Epithelial cell of proximal tubule (primary cell): Measurements from ENCODE around the gene TRIM29. TPM values are rescaled to one million over a fixed set of nuclear protein-coding genes. Genes with fewer than 3 reads are reported as not detected.

Source experiments
- DNase-seq: peaks from one replicate; pipeline ENCODE4 v3.0.0-alpha.2; 2011; ENCODE audit warnings: low read depth
- H3K4me3 ChIP-seq: 2 replicates; pipeline ENCODE4 v1.5.1; 2011; ENCODE audit warnings: low read depth, mild to moderate bottlenecking, low read length
- total RNA-seq: library from RNA; depleted of rRNA; stranded (reverse); fragments of >200 nt; gene quantifications from 2 replicates; pipeline ENCODE4 v1.2.3, GENCODE V29; 2015
- TF ChIP-seq, protein P1 (sequence below): conservative IDR thresholded peaks from 2 replicates; pipeline ENCODE4 v1.5.1; 2012; ENCODE audit warnings: low read depth, mild to moderate bottlenecking, low read length

TRIM29 gene
- total RNA-seq, 1 donor from 2014 or later, result not detected

DNA sequence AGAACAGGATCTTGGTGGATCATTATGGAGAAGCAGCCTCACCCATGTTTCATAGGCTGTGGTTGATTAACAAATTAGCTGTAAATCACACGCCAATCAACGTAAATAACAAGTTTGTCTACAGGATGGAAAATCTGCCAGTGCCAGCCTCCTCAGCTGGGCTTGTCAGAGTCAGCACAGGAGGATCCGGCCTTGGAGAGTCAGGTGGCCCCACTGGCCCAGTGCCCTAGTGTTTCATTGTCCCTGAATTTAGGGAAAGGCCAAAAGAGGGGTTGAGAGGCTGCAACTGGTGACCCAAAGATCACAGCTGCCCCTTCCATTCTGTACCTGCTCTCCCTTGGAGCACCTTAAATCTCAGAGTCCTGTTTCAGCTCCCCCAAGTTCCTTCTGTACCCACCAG, 42.4 kb downstream of the TRIM29 start:
- H3K4me3 ChIP-seq, result no peak overlapping the region
- DNase-seq, result no peak
- TF ChIP-seq, protein P1, sequence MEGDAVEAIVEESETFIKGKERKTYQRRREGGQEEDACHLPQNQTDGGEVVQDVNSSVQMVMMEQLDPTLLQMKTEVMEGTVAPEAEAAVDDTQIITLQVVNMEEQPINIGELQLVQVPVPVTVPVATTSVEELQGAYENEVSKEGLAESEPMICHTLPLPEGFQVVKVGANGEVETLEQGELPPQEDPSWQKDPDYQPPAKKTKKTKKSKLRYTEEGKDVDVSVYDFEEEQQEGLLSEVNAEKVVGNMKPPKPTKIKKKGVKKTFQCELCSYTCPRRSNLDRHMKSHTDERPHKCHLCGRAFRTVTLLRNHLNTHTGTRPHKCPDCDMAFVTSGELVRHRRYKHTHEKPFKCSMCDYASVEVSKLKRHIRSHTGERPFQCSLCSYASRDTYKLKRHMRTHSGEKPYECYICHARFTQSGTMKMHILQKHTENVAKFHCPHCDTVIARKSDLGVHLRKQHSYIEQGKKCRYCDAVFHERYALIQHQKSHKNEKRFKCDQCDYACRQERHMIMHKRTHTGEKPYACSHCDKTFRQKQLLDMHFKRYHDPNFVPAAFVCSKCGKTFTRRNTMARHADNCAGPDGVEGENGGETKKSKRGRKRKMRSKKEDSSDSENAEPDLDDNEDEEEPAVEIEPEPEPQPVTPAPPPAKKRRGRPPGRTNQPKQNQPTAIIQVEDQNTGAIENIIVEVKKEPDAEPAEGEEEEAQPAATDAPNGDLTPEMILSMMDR, result no peak

DNA sequence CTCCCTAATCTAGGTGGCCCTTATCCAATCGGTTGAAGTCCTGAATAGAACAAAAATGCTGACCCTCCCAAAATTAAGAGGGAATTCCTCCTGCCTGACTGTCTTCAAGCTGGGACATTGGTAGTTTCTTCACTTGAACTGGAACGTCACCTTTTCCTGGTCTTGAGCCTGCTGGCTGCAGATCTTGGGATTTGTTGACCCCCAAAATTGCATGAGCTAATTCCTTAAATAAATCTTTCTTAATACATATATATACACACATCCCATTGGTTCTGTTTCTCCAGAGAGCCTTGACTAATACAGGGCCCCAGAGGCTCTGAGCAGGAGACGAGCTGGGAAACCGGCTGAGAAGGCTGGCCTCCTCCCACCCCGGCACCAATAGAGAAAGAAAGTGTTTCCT, 46.2 kb downstream of the TRIM29 start:
- no peak for DNase-seq
- H3K4me3 ChIP-seq, result no peak overlapping the region
- TF ChIP-seq, protein P1, result no peak

DNA sequence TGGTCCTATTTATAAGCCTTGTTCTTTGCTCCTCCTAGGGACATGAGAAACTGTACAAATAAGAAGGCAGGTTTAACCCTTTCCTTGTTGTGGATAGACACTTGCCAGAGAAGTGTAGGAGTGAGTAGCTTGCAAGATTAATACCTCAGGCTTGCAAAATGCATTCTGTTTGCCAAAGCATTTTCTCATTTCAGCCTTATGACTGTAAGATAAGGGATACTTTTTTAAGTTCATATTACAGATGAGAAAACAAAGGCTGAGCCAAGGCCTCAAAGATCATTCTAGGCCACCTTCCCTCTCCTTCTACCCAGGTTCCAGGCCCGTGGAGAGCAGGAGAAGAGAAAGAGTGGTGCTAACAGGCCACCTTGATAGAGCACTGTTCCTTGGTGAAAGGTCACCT, 46.8 kb downstream of the TRIM29 start:
- no peak for DNase-seq
- TF ChIP-seq, protein P1, result no peak
- H3K4me3 ChIP-seq, result no peak overlapping the region

DNA sequence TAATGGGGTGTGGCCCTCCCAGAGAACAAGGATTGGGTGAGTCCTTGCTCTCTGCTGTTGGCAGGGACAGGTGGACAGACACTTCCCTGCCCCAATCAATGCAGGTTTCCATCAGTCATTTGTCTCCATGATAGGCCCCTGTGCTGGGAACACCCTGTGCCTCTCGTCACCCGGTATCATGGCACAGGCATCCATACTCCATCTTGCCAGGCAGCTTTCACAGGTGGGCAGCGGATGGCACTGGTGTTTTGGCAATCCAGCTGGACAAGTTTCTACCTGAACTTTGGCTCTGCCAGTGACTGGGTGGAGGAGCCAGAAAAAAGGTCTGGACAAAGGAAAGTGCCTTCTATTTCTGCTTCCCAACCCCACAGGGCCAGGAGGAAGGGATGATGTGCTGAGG, 47.5 kb downstream of the TRIM29 start:
- TF ChIP-seq, protein P1, result no peak
- DNase-seq, result no peak
- no peak overlapping the region for H3K4me3 ChIP-seq

DNA sequence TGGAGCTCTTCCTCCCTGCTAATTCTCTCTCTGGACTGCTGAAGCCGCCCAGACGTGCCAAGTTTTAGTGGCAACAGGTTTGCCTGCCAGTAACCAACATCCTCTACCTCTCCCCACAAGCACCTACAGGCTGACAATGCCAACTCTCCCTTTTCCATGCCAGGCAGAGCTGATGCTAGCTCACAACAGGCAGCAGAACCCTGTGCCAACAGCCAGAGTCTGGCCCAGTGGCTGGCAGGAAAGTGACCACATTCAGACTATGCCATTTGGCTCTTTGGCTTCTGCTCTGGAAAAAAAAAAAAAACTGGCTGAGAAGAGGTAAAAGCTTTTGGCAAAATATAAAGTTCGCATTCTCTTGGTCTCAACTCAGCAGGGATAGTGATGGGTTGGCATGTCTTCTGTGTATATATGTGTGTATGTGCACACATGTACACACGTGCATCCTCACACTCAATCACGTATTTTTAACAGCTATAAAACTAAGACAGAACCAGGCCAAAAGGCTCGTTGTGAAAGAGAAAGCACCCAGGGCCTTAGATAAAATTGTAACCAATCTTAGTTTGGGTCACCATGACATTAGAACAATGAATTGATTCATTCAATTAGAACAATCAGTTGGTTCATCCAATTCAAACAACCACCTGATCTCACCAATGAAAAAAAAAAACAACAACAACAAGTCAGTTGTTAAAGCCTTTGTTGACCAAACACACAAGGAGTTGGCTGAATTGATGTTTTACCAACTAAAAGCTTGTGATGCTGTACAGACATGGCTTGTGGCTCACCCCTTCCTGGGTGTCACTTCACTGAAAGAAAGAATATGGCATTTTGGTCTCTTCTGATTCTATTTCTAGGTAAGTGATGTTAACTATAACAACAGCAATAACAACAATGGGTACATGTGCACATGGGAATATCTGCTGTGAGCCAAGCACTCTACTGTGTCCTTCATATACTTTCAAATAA, 48.6 kb downstream of the TRIM29 start:
- DNase-seq, result no peak
- H3K4me3 ChIP-seq, result no peak overlapping the region
- TF ChIP-seq, protein P1, result no peak

DNA sequence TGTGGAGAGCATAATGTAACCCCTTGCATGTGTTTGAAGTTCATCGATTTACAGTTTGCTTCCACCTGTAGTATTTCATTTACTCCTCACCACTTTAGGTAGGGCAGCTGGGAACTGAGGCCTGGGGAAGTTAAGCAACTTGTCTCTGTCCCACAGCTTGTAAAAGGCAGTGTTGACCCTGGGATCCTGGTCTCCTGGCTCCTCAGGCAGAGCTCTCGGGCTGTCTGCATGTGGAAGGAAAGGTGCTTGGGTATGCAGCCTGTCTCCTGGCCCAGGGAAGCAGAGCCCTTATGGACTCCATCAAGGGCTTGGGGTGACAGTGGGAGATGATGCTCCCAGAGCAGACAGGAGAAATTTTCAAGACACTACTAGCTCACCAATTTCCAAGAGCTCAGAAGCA, 49.9 kb downstream of the TRIM29 start:
- TF ChIP-seq, protein P1, result no peak
- H3K4me3 ChIP-seq, result no peak overlapping the region
- DNase-seq, result no peak

DNA sequence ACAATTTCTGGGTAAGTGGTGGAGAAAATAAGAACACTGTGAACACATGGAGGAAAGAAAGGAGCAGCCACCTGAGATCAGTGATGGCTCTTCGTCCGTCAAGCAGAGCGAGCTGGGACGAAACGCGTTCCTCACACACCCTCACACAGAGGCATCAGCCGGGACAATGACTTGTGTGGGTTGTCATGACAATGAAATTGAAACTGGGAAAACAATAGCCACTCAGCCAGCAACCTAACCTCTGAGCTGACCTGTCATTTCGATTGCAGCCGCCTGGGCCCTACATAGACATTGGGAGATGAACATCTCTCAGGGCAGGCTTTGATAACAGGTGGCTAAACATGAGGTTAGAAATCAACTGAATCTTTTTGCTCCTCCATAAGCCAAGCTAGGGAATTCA, 51.3 kb downstream of the TRIM29 start:
- TF ChIP-seq, protein P1, result no peak
- no peak overlapping the region for H3K4me3 ChIP-seq
- no peak for DNase-seq
